ENCODE results near the gene GPC1.
A peak's percentile ranks its signal among the peaks of the same experiment; 100 is the strongest.

GPC1 gene

DNA sequence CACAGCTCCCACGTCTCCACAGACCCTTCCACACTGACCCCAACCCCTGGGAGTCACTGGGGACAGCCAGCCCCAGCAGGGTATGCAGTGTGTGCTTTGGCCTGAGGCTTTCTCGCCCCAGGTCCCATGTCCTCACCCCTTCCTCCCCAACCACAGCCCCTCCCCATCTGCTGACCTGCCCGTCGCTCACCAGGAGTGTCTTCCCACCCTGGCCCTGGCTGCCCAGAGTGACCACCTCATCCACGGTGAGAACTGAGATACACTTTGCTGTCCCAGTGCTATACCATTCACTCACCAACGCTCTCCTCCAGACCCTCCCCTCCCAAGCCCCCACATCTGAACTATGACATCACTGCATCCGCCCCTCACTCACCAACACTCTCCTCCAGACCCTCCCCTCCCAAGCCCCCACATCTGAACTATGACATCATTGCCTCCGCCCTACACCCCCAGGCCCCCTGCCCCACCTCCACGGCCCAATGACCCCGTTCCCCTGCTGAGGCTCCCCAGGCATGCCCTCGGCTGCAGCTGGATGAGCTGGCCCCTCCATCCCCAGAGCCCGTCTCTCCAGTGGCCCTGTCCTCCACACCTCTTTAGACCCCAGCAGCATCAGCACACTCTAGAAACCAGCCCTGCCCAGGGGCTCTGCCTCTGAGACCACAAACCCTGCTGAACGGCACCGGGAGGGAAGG is 67.1 kb downstream of the GPC1 start:
- DNase-seq: no peak

DNA sequence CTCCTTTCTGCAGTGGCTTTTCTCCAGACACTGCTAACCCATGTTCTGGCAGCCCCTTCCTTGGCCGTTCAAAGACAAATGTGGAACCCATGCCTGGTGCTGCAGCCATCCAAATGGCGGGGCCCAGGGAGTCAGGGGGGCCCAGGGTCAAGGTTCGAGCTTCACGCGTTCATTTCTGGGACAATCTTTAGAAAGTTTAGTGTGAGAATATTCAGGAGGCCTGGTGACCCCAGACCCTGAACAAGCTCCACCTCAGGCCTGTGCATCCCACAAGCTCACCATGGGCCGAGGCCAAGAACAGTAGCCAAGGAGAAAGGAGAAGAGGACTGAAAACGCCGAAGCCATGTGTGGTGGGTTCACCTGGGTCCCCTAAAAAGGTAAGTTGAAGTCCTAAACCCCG is 67.9 kb downstream of the GPC1 start:
- DNase-seq: no peak

DNA sequence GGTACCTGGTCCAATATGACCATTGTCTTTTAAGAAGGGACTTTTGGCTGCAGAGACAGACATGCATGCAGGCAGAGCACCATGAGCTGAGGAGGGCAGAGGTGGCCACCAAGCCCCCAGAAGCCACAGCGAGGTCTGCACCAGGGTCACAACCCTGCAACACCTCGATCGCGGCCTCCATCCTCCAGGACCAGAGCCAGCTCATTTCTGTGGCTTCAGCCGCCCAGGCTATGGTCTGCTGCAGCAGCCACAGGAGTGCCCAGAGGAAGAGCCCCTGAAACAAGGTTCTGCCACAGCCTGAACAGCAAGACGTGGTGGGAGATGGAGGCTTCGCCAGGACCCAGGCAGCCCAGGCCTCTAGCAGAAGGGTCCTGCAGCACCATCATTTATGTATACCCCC is 68.4 kb downstream of the GPC1 start:
- DNase-seq: no peak

DNA sequence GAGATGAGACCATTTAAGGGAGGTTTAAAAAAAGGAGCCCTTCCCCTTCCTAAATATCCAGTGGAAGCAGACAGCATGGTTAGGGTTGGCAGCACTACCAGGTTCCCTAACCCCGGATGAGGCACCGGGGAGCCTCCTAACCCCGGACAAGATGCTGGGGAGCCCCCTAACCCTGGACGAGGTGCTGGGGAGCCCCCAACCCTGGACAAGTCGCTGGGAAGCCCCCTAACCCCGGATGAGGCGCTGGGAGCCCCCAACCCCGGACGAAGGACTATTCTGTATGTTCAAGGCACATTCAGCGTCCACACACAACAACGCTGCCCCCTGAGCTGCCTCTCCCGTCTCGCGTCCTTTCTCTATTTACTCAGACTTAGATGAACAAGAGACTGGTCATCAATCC is 70.4 kb downstream of the GPC1 start:
- DNase-seq: no peak

DNA sequence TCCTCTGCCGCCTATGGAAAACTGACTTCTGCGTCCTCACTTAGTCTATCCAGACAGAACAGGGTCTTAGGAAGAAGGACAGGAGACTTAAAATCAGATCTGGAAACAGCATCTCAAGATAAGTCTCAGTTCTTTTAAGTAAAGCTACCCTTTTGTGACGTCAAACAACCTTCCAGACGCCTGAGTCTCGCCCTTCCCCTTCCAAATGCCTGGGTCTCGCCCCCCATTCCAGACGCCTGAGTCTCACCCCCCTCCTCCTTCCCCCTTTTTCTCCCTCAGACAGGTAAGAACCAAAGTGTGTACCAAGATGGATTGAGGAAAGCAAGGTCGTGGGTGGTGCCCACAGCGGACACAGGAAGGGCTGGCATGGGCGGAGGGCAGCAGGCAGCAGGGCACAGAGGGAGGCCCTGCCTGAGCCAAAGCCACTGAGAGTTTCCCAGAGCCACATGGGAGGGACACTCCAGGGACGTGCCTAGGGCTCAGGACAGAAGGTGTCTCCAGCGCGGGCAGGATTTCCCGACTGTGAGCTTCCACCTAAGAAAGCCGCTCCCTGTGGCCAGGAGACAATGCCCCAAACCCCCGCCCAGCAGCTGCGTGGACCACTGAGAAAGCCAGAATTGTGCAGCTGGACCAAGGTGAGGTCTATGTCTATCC is 71.1 kb downstream of the GPC1 start:
- DNase-seq: no peak

DNA sequence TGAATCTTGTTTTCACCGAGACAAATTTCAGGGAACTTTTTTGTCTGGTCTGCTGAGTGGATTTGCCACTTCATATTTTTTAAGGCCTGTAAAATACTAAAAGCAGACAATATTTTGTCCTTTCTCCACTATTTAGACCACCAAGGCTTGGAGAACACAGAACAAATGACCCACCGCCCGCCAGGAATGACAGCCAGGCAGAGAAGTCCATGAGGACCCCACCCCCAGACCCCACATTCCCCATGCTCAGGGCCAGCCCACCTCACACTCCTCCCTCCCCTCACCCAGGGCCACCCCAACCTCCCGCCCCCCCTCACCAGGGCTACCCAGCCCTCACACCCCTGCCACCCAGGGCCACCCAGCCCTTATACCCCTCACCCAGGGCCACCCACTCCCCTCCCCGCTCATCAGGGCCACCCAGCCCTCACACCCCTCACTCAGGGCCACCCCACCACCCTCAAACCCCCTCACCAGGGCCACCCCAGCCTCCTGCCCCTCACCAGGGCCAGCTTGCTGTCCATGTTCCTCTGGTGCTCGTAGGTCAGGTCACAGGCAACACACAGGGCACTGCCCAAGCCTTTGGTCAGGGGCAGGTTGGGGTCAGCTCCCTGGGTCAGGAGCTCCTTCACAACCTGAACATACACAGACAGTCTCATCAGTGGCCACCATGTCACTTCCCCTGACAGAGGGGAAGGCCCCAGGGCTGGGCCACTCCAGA is 71.8 kb downstream of the GPC1 start:
- no peak for DNase-seq

DNA sequence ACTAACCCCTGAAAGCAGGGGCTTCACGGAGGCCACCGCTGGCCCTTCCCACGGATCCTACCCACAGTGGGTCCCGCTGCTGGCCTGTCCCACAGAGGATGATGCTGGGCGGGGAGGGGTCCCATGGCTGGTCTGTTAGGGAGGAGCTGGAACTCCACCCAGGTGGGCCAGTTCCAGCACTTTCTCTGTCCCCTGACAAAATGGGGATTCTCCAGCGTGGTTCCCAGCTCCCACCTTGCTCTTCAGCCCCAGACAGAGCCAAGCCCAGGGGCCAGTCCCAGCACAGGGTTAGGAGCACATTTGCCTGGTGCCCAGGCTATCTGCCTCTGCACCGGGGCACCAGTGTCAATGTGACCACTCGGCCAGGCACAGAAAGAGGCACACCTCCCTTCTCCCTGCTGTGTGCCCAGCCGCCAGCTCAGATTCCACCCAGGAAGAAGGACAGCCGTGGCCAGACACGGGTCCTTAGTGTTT is 72.4 kb downstream of the GPC1 start:
- DNase-seq: no peak

DNA sequence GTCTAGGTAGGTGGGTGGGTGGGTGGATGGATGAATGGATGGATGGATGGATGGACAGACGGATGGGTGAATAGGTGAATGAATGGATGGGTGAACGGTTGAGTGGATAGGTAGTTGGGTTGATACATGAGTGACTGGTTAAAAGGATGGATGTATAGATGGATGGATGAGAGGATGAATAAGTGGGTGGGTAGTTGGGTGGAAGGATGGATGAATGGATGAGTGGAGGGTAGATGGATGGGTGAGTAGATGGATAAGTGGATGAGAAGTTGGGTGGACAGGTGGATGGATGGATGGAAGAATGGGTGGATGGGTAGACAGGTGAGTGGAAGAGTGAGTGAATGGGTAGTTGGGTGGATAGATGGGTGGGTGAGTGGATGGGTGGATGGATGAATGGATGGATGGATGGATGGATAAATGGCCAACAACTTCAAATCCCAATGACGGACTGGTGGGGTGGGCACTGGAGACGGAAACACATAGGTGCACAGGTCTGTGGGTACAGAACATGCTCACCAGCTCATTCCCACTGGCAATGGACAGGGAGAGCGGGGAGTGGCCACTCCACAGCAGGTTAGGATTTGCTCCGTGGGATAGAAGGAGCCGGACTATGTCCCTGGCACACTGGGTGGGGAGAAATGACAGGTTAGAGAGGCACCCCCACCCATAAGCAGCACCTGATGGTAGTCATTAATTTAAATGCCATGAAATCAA is 73.5 kb downstream of the GPC1 start:
- no peak for DNase-seq

DNA sequence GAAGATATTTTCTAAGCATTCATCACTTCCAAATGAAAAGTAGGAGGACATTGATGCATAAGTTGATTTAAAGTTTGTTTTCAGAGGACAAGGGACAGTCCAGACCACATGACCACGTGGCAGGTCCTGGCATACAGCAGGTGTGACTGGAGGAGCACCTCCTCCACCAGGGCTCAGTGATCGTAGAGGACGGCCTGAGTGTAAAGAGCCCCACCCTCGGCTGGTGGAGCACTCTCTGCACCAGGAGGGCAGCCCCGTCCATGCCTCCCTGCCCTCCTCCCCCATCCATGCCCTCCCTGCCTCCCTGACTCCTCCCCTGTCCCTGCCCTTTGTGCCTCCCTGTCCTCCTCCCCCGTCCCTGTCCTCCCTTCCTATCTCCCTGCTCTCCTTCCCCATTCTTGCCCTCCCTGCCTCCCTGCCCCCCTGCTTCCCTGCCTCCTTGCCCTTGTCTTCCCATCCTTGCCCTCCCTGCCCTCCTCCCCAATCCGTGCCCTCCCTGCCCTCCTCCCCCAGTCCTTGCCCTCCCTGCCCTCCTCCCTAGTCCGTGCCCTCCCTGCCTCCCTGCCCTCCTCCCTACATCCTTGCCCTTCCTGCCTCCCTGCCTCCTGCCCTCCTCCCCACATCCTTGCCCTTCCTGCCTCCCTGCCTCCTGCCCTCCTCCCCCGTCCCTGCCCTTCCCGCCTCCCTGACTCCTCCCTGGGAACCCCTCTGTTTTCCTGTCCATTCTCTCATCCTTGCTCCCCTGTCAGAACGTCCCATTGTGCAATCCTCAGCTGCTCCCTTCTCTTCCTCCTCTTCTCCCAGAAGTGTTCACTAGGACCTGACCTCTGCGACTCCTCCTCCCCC is 74.4 kb downstream of the GPC1 start:
- DNase-seq: no peak

DNA sequence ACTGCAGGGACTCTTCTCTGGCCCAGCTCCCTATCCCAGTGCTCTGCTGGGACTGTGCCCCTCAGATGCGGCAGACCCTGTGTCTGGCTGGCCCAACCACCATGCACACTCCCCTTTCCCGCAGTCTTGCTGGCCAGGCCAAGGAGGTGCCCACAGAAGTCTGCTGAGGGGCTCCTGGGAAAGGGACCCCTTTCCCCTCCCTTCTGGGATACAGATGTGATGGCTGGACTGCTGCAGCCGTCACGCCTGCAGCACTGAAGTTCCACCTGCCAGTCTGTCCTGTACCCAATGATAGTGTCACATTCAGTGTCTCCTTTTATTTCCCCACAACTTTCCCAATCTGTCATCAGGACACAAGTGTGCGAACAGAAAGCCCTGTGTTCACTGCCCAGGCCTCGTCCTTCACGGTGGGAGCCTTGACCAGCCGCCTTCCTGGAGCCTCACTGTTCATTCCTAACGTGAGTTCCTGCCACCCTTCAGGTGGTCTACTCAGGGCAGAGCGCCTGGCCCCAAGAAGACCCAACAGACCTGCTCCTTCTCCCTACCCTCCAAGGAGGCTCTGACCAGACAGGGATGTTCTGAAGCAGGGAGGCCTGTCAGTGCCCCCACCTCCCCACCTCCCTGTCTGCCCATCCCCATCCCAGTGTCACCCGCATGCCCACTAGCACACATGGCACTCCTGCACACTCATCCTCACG is 75.2 kb downstream of the GPC1 start:
- DNase-seq: no peak

DNA sequence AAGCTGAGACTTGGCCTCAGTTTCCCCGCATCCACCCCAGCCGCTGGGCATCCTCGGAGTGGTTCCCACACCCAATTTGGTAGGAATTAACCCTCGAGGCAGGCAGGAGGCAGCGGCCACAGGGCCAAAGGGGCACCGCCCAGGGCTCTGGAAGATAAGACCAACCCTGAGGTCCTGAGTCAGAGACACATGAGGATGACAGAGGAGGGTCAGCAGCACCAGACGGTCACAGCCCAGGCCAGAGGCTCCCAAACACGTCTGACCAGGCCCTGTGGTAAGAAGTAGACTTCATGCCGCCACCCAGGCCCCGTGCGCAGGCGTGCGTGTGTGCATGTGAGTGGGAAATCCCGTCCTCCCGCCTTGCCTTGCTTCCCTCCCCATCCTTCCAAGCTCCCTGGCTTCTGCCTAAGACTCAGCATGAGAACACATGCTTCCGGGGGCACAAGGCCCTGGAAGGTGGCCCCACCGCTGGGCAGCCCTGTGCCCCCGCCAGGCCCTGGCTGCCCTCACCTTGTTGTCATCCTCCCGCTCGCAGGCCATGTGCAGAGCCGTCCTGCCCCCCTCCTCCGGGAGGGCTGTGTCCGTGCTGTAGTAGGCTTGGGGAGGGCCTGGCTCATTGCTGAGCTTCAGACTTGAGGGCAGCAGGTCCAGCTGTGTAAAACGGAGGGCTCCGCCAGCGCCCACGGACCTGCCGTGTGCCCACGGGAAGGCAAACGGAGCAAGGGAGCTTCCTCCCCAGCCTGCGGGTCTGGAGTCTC is 76.1 kb downstream of the GPC1 start:
- no peak for DNase-seq

DNA sequence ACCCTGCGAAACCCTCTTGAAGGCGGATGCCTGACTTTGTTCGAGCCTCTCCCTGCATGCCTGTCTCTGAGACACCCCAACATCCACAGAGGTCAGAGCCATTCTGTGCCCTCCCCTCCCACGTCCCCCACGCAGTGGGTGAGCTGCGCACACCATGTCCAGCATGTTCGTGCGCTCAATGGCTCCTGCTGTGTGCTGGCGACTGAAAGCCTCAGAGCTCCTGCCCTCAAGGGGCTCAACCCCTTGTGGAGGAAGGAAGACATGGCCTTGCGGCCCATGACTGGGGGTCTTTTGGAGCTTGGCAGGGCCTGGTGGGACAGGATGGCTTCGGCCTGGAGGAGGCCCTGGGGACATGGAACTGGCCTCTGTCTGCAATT is 76.6 kb downstream of the GPC1 start:
- DNase-seq: no peak

DNA sequence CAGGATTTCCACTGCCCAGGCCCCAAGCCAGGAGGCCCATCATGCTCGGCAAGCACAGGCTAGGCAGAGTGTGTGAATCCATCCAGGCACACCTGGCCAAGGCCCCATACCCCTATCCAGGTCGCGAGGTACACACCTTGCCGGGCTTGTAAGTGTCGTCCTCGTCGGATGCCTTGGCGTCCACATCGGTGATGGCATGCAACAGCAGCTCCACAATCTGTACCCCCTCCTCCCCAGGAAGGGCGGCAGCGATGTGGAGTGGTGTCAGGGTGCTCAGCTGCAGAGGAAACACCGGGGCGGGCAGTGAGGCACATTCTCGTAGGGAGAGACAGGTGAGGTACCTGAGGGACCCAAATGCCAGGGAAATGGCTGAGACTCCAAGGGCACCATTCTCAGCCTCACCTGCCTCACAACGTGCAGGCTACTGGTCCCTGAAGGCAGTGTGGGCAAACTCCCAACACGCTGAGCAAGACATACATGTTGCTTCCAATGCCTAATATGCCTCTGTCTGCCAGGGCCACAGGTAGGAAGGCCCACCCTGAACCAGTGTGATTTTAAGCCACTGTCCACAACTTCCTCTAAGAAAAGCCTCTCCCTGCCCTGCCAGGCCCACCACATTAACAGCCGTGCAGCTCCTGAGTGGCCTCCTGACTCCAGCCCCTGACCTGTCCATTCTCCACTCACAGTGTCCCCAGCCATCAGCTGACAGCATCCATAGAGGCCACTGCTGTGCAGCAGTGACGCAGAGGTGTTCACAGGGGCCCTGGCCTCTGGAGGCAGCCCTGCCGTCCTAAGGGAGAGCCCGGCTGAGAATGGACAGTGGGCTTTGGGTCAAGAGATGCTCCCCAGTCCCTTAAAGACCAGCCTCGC is 77.4 kb downstream of the GPC1 start:
- DNase-seq: no peak

DNA sequence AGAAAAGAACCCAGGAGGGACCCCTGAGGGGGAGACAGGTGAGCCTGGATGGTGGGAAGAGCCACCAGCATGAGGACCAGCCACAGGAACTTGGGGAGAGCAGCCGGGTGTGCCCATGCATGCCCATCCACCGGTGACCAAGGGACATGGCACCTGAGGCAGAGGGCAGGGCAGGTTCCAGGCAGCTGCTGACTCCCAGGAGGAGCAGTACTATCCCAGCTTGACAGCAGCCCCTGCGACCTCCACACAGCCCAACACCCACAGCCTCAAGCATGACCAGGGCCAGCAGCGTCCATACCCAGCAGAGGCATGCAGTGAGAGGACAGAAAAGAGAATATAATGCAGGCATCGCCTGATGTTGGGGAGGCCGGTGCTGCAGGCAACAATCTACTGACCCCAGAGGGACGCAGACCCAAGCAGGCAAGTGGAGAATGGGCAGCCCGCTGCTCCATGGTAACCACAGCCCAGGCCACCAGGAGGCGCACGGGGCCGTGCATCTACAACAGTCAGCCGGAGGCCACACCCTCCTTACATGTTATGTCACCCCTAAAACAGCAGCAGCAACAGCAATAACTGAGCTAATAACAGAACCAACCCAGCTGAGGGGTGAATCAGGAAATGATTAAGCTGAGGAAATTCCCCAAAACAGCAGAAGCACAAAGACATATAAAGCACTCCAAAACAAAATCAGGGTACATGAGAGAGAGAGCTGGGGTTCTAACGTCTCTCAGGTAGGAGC is 78.3 kb downstream of the GPC1 start:
- DNase-seq: peak; percentile 77

DNA sequence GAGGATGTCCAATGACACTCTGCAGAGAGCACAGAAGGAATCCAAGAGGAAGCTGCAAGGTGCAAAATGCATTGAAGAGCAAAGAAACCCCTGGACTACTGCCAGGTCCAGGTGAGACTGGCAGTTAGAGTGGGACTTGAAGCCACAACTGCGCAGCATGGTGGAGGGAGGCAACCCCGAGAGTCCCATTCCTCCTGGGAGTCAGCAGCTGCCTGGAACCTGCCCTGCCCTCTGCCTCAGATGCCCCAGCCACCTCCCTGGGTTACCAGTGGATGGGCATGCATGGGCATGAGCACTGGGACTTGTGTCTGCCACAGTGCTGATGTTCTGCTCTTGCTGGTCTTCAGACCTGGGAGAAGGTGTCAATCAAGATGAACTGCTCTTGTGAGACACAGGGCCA is 79.2 kb downstream of the GPC1 start:
- no peak for DNase-seq

DNA sequence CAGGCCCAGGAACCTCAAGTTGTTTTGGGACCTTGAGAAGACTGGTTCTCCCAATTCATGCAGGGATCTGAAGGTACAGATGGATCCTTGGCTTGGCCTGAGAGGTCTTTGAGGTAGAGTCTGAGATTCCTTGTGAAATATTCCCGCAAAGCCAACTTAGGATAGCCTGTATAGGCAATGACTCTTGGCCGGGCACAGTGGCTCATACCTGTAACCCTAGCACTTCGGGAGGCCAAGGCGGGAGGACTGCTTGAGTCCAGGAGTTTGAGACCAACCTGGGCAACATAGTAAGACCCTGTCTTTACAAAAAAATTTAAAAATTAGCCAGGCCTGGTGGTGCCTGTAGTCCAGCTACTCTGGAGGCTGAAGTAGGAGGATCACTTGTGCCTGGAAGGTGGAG is 81.9 kb downstream of the GPC1 start:
- DNase-seq: no peak

Measured in NK-92 treated with Interleukin-12 subunit alpha and Interleukin-12 subunit beta, amount 100 ng/mL, for 24 hours (cell line).